ENCODE measurements around the gene TACC2.
"Not testable (repeated sequence)": the region's sequence is repeated elsewhere in the genome, so short reads cannot be mapped to it uniquely, and the experiment has no call there.

Gene TACC2, protein sequence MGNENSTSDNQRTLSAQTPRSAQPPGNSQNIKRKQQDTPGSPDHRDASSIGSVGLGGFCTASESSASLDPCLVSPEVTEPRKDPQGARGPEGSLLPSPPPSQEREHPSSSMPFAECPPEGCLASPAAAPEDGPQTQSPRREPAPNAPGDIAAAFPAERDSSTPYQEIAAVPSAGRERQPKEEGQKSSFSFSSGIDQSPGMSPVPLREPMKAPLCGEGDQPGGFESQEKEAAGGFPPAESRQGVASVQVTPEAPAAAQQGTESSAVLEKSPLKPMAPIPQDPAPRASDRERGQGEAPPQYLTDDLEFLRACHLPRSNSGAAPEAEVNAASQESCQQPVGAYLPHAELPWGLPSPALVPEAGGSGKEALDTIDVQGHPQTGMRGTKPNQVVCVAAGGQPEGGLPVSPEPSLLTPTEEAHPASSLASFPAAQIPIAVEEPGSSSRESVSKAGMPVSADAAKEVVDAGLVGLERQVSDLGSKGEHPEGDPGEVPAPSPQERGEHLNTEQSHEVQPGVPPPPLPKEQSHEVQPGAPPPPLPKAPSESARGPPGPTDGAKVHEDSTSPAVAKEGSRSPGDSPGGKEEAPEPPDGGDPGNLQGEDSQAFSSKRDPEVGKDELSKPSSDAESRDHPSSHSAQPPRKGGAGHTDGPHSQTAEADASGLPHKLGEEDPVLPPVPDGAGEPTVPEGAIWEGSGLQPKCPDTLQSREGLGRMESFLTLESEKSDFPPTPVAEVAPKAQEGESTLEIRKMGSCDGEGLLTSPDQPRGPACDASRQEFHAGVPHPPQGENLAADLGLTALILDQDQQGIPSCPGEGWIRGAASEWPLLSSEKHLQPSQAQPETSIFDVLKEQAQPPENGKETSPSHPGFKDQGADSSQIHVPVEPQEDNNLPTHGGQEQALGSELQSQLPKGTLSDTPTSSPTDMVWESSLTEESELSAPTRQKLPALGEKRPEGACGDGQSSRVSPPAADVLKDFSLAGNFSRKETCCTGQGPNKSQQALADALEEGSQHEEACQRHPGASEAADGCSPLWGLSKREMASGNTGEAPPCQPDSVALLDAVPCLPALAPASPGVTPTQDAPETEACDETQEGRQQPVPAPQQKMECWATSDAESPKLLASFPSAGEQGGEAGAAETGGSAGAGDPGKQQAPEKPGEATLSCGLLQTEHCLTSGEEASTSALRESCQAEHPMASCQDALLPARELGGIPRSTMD (N-terminal part only)

DNA sequence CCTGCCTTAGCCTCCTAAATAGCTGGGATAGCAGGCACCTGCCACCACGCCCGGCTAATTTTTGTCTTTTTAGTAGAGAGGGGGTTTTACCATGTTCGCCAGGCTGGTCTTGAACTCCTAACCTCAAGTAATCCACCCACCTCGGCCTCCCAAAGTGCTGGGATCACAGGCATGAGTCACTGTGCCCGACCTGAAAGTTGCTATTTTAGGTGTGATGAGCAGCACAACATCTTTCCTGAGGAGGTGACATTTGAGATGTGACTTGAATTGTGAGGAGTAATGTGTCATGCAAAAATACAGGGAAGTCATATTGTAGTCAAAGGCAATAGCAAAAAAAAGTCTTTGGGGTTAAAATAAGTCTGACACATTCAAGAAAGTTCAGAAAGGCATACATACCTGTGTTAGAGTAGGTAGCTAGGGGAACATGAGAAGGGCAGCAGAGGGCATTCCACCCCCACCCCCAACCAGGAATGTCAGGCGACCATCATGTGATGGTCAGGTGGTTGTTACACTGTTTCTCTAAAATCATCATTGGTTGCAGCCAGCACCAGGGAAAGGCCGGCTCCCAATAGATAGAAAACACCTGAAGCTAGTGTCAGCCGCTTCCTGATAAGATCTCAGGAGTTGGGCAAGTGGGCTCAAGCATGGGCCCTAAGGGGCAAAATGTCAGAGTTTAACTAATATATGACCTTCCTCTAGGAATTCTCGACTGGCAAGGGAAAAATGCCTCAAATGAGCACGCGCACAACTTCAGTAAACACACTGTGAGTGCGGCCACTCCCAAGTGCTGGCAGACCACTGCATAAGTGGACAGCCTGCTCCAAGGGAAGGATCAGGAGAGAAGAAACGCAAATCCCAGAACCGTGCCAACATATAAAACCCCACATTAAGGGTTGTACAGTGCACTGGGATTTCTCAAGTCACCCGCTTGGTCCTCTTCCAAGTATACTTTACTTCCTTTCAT is at the start of gene TACC2:
TACC2 (plus strand) TSS at position 803 of the 964 bp plus-strand sequence. CDS start 32,819 bp downstream, outside the sequence.
- no peak for DNase-seq

DNA sequence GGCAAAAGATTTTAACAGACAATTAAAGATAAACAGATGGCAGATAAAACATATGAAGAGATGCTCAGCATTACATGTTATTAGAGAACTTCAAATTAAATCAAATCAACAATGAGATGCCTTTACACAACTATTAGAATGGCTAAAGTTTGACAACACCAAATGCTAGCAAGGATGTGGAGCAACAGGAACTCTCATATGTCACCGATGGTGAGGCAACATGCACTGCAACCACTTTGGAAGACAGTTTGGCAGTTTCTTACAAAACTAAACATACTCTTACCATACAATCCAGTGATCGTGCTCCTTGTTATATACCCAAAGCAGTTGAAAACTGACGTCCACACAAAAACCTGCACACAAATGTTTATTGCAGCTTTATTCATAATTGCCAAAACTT is 47.4 kb upstream of the TACC2 start:
- no peak for DNase-seq

DNA sequence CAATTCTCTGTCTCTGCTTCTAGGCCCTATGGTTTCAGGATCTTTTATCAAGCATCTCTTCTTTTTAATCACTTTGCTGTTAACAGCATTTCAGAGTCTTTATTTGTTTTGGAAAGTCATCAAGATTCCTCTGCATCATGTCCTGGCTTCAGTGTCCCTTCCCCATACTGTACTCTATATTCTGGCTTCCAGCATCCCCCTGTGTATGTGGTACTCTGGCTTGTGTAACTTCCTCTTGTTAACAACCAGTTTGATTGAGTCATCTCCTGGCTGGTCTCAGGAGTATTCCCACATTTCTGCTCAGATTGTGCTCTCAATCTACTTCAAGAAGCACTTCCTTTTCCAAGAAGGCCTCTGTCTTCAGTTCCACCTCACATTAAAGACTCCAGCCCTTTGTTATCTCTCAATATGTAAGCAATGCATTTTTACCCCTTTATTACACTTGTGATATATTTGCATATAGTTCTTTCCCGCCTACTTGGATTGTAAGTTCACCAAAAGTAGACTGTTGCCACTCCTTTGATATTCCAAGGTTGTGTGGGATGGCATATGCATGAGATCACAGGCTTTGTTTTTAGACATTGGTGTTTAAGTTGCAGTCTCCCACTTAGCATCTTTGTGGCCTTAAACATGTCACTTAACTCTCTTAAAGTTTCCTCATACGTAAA is 46.1 kb upstream of the TACC2 start:
- no peak for DNase-seq

- DNase-seq: no peak
Observed at GRCh38 chr10:121947343-121948330, 41.3 kb upstream of the TACC2 start.

- no peak for DNase-seq
Observed at GRCh38 chr10:121949049-121949448, 39.9 kb upstream of the TACC2 start.

GRCh38 chr10:121949451-121949850 is 39.5 kb upstream of the TACC2 start:
- DNase-seq: no peak

GRCh38 chr10:121952226-121952625 is 36.7 kb upstream of the TACC2 start:
- DNase-seq: no peak

- DNase-seq: no peak
Observed at GRCh38 chr10:121956111-121957061, 32.6 kb upstream of the TACC2 start.

DNA sequence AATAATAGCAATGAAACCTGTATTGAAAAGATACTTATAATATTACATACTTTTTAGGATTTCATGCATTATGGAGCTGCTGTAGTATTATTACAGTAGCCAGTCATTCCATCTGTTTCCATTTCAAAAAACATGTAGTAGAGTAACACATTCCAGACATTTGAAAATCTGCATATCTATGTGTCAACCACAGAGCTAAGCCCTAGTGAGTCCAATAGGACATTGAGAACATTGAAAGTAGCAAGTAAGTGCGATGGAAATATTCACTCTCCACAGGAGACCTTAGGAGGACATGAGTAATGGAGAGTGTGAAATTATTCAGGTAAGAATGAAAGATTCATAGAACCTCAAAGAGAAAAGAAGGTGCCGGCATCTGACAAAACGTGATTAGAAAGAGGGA is 29.3 kb upstream of the TACC2 start:
- DNase-seq: no peak

- no peak for DNase-seq
Observed at GRCh38 chr10:121961456-121961855, 27.5 kb upstream of the TACC2 start.

- no peak for DNase-seq
Observed at GRCh38 chr10:121965996-121966395, 23.0 kb upstream of the TACC2 start.

GRCh38 chr10:121969086-121969485 is 19.9 kb upstream of the TACC2 start:
- not testable (repeated sequence) for DNase-seq

DNA sequence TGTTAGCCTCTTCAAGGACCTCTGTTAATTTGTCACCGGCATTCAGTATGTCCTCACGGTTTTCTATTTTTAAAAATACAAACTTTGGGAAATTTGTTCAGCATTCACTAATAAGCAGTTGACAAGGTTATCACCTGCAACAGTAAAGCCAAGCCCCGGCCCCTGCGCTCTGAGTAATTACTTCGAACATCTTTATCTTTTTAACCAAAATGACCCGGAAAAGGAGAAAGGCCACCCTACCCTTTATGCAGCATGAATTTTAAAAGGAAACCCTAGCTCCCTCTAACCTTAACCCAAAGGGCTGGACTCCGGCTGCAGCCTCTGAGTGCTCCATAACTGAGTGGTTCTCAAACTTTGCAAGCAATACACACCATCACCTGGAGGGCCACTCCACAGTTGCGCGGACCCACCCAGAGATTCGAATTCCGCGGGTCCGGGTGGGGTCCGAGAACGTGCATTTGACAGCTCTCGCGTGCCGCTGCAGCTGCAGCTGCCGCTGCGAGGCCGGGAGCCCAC is 14.9 kb upstream of the TACC2 start:
- DNase-seq: no peak

GRCh38 chr10:121974535-121975294 is 14.2 kb upstream of the TACC2 start, which contains the start of gene NSMCE4A:
Gene NSMCE4A (minus strand): TSS chr10:121975217. CDS start chr10:121975165, 52 bp downstream.
- peak; percentile 74 for DNase-seq

- DNase-seq: no peak
Observed at GRCh38 chr10:121975295-121976086, 13.5 kb upstream of the TACC2 start.

DNA sequence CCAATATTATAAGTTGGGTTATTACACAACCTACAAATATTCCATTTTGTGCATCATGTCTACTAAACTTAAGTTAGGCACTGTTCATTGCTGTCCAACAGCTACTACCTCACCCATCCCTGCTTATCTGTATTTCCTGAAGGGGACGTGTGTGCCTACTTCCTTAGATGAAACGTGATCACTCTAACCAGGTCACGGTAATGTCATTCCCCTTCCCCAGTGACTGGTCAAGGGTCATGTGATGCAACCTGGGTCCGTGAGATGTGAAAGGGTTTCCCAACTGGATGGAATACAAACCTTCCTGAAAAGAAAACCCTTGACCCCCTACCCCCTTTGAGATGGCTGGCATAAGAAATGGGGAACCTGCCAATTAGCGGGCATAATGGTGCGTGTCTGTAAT is 12.4 kb upstream of the TACC2 start:
- DNase-seq: no peak

DNA sequence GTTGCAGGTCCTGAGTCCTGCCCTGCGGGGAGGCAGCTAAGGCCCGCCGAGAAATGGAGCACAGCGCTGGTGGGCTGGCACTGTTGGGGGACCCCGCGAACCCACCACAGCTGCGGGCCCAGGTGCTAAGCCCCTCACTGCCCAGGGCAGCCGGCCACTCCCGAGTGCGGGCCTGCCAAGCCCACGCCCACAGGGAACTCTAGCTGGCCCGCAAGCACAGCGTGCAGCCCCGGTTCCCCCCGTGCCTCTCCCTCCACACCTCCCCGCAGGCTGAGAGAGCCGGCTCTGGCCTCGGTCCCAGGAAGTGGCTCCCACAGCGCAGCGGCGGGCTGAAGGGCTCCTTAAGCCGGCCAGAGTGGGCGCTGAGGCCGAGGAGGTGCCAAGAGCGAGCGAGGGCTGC is 10.5 kb upstream of the TACC2 start:
- no peak for DNase-seq

Data from activated CD8-positive, alpha-beta memory T cell treated with anti-CD3 and anti-CD28 coated beads, Interleukin-2, amount 50 U/mL, for 4 hours (primary cell).